NCI-H524 (cell line): ENCODE measurements around the gene SAMD1.
"Not testable (repeated sequence)": the region's sequence is repeated elsewhere in the genome, so short reads cannot be mapped to it uniquely, and the experiment has no call there.

Experiments used
- DNase-seq, 2 experiments: peaks; one replicate each; lab custom pipeline; 2025; lab: John Stamatoyannopoulos, UW

Gene SAMD1

GRCh38 chr19:14061081-14061749 lies 29.3 kb downstream of the SAMD1 start:
- no peak for DNase-seq

DNA sequence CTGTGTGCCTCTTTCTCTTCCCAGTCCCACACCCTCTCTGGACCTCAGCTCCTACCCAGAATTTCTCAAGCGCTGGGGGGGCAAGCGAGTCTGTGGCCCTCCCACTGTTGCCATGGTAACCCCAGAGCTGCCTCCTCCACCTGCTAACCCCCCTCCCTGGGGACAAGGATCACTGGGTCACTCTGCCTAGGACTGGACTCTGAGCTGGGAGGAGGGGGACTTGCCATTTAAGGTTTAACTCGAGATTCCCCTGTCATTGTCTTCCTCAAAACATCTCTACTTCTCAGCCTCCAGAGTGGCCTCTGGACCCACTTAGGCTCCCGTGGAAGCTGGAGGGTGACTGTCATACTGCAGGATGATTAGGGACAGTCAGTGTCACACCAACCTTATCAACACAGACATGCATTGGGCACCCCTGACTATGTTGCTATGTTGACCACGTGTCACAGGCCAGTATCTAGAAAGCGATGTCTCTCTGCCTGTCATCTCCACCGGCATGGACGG lies 30.8 kb downstream of the SAMD1 start:
- DNase-seq, result peak; percentile 21 to 27

DNA sequence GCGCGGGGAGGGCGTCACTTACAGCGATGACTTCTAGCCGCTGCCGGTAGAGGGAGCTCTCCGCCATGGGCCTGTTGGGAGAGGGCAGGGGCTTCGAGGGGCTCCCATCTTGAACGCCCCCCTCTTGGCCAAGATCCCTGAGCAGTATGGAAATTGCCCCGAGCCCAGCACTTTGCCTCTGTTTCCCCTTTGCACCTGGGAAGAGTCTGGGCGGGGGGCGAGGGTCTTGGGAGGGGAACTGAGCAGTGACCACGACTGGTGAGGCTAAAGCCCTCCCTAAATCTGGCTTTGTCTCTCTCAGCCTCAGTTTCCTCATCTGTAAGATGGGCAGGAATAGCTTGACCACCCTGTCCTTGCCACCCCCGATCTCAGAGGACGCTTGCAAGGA lies 31.5 kb downstream of the SAMD1 start:
- no peak for DNase-seq

DNA sequence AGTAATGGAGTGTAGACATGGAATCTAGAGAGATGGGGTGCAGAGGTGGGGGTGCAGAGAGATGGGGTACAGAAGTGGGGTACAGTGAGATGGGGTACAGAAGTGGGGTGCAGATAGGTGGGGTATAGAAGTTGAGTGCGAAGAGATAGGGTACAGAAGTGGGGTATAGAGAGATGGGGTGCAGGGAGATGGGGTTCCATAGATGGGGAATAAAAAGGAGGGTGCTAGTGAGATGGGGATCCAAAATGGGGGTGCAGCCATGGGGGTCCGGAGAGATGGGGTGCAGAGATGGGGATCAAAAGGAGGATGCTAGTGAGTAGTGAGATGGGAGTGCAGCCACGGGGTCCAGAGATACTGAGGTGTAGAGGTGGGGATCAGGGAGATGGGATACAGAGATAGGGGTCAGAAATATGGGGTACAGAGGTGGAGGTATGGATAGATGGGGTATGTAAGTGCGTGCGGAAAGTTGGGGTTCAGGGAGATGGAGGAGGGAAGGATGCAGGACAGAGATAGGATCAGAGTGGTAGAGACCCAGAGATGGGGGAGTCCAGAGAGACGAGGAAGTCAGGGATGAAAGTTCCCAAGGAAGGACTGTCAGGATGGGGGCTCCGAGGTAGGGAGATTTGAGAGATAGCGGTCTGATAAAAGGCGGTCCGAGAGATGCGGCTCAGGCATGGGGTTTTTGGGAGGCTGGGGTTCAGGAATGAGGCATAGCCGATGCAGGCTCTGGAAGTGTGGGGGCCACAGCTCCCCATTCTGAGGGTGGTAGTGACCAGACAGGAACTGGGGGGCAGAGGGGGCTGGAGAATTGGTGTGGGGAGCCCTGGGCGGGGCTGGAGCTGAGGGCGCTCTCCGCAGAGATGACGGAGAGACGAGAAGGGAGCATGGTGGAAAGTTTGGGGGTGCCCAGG lies 32.1 kb downstream of the SAMD1 start:
- no peak for DNase-seq

- DNase-seq, result no peak
Measured at GRCh38 chr19:14056741-14057356, 33.7 kb downstream of the SAMD1 start.

DNA sequence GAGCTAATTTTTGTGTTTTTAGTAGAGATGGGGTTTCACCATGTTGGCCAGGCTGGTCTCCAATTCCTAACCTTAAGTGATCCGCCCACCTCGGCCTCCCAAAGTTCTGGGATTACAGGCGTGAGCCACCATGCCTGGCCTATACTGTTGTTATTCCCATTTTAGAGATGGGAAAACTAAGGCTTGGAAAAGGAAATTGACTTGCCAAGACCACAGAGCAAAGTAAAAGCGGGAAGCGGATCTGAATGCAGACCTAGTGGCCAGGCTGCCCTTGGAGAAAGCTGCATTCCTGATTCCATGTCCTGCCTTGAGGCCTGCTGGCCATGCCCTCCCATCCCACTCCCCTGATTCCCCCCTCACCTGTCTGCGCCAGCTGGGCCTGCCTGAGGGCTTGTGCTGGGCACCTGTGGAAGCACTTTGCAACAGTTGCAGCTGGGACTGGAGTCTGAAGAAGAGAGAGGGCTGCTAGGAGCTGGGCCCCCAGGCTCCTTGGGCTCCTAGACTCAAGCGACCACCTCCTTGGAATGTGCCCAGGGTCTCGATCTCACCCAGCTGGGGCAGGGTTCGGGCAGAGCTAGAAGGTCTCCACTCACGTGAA lies 34.4 kb downstream of the SAMD1 start:
- no peak for DNase-seq

- DNase-seq, result no peak
Measured at GRCh38 chr19:14055396-14055795, 35.2 kb downstream of the SAMD1 start.

GRCh38 chr19:14054721-14055120 lies 35.8 kb downstream of the SAMD1 start:
- no peak for DNase-seq

DNA sequence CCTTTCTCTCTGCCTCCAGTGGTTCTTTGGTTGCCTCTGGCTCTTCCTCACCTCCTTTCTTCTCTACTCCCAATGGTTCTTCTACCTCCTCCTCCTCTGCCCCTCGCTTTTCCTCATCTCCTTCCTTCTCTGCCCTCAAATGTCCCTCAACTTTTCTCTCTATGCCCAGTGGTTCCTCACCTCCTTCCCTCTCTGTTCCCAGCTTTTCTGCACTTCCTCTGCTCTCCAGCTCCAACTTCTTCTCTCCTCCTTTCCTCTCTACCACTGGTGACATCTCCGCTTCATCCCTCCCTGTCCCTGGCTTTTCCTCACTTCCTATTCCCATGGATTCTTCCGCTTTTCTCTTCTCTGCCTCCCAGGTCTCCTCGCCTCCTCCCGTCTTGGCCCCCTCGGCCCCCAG lies 36.5 kb downstream of the SAMD1 start:
- DNase-seq, result no peak

- no peak for DNase-seq
Measured at GRCh38 chr19:14053500-14053899, 37.1 kb downstream of the SAMD1 start.

DNA sequence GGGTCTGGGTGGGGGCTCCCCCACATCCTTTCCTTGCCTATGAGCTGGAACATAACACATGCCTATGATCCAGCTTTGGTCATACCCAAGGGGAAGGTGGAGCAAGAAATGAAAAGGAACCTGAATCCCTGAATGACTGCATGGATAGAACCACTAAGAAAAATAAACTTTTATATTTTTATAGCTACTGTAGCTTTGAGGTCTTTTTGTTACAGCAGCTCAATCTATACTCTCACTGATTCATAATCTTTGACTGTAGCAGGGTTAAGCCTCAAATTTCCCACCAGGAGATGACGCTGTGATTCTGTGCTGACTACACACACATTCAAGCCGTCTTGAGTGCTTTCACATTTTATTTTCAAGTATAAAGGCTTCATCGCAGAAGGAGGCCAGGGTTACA lies 37.5 kb downstream of the SAMD1 start:
- no peak for DNase-seq

- DNase-seq, result no peak
Measured at GRCh38 chr19:14052470-14052869, 38.1 kb downstream of the SAMD1 start.

DNA sequence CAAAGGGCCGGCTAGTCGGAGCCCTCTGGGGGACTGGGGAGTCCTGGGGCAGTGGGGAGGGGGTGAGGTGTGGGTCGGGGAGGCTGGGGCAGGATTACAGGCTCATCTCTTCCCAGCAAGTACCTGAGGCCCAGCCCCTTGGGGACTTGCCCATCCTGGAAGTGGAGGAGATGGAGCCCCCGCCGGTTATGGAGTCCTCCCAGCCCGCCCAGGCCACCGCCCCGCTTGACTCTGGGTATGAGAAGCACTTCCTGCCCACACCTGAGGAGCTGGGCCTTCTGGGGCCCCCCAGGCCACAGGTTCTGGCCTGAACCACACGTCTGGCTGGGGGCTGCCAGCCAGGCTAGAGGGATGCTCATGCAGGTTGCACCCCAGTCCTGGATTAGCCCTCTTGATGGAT lies 38.6 kb downstream of the SAMD1 start:
- no peak for DNase-seq

- DNase-seq, result not testable (repeated sequence)
Measured at GRCh38 chr19:14050961-14051360, 39.6 kb downstream of the SAMD1 start.

- no peak for DNase-seq
Measured at GRCh38 chr19:14050512-14050911, 40.0 kb downstream of the SAMD1 start.

DNA sequence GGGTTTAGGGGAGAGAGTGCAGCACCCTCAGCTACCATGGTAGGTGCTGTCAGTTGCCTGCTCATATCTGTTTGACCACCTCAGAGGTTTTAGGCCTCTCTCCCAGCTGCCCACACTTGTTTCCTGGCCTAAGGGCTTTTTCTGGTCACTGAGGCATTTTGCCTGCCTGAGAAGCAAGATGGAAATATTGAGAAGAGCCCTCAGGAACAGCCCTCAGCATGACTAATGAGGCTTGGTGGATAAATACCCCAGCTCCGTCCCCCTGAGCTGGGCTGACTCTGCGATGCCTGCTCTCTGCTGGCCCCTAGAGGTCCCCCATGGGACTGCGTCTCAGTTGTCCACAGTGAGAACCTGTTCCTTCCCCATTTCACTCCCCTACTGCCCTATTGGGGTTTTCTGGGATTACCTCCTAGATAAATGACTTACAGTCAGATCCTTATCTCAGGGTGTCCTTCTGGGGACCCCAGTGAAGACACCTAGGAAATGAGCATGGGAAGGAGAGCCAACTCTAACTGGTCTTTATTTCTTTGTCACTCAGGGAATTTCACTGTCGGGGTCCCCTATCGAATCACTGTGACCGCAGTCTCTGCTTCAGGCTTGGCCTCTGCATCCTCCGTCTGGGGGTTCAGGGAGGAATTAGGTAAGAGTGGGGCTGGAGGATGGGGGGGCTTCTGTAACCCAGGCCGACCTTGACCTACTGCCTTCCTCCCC lies 42.0 kb downstream of the SAMD1 start:
- DNase-seq, result peak in 1 of 2 experiments; percentile 41

DNA sequence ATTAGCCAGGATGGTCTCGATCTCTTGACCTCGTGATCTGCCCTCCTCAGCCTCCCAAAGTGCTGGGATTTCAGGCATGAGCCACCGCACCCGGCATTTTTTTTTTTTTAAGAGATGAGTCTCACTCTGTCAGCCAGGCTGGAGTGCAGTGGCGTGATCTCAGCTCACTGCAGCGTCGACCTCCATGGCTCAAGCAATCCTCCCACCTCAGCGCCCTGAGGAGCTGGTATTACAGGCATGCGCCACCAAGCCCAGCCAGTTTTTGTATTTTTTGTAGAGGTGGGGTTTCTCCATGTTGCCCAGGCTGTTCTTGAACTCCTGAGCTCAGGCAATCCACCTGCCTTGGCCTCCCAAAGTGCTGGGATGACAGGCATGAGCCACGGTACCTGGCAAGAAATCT lies 42.7 kb downstream of the SAMD1 start:
- DNase-seq, result not testable (repeated sequence)

DNA sequence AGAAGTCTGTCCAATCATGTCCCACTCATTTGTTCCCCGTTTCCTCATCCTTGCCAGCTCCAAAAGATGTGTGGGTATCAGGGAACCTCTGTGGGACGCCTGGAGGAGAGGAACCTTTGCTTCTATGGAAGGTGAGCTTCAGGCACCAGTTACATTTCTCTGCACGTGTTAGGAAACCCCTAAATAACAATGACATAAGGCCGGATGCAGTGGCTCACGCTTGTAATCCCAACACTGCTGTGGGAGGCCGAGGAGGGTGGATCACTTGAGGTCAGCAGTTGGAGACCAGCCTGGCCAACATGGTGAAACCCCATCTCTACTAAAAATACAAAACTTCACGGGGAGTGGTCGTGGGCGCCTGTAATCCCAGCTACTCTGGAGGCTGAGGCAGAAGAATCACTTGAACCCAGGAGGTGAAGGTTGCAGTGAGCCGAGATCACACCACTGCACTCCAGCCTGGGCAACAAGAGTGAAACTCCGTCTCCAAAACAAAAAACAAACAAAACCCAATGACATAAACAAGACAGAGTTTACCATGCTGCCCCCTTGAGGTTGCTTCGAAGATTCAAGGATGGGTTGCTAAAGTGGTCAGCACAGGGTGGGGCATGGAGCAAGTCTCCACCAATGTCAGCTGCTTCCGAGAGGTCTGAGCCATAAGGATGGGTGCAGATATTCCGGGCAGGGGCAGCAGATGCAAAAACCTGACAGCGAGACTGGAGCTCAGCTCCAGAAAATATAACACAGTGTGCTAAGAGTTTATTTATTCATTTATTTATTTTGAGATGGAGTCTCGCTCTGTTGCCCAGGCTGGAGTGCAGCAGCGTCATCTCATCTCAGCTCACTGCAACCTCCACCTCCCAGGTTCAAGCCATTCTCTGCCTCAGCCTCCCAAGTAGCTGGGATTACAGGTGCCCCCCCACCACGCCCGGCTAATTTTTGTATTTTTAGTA lies 47.6 kb downstream of the SAMD1 start:
- peak; percentile 22 to 43 for DNase-seq

- DNase-seq, result no peak
Measured at GRCh38 chr19:14039181-14039580, 51.4 kb downstream of the SAMD1 start.
